ENCODE measurements around the gene LSM5.
"Not testable (repeated sequence)": the region's sequence is repeated elsewhere in the genome, so short reads cannot be mapped to it uniquely, and the experiment has no call there.

The LSM5 gene

GRCh38 chr7:32502728-32503127 is 12.5 kb upstream of the LSM5 start:
- DNase-seq, result no peak

- no peak for DNase-seq
Observed at GRCh38 chr7:32501522-32501921, 11.3 kb upstream of the LSM5 start.

GRCh38 chr7:32500922-32501341 is 10.8 kb upstream of the LSM5 start:
- no peak for DNase-seq

GRCh38 chr7:32500216-32500615 is 10.0 kb upstream of the LSM5 start:
- not testable (repeated sequence) for DNase-seq

GRCh38 chr7:32499755-32500154 is 9.6 kb upstream of the LSM5 start:
- not testable (repeated sequence) for DNase-seq

GRCh38 chr7:32496052-32496813 is 6.1 kb upstream of the LSM5 start:
- no peak for DNase-seq

GRCh38 chr7:32495298-32496051 is 5.3 kb upstream of the LSM5 start, which contains the start of gene AVL9:
Gene AVL9, plus strand, starts transcription at chr7:32495489. Its CDS starts 221 bp downstream, at chr7:32495710.
- peak; percentile 98 for DNase-seq

- no peak for DNase-seq
Observed at GRCh38 chr7:32494946-32495297, 4.7 kb upstream of the LSM5 start.

- no peak for DNase-seq
Observed at GRCh38 chr7:32489788-32490126, 423 bp downstream of the LSM5 start.

GRCh38 chr7:32481921-32482320 is 8.3 kb downstream of the LSM5 start:
- no peak for DNase-seq

GRCh38 chr7:32481176-32481575 is 9.0 kb downstream of the LSM5 start:
- no peak for DNase-seq

GRCh38 chr7:32479574-32480200 is 10.5 kb downstream of the LSM5 start:
- no peak for DNase-seq

GRCh38 chr7:32477649-32477980 is 12.6 kb downstream of the LSM5 start:
- DNase-seq, result no peak

- no peak for DNase-seq
Observed at GRCh38 chr7:32476816-32477648, 13.1 kb downstream of the LSM5 start.

GRCh38 chr7:32474008-32474407 is 16.2 kb downstream of the LSM5 start:
- DNase-seq, result no peak

- no peak for DNase-seq
Observed at GRCh38 chr7:32472015-32472414, 18.2 kb downstream of the LSM5 start.

GRCh38 chr7:32470871-32471270 is 19.3 kb downstream of the LSM5 start:
- no peak for DNase-seq

- not testable (repeated sequence) for DNase-seq
Observed at GRCh38 chr7:32470004-32470403, 20.2 kb downstream of the LSM5 start.

- DNase-seq, result not testable (repeated sequence)
Observed at GRCh38 chr7:32464641-32465416, 25.4 kb downstream of the LSM5 start.

- DNase-seq, result no peak
Observed at GRCh38 chr7:32462977-32463376, 27.2 kb downstream of the LSM5 start.

GRCh38 chr7:32462451-32462850 is 27.7 kb downstream of the LSM5 start:
- DNase-seq, result no peak

- DNase-seq, result no peak
Observed at GRCh38 chr7:32461484-32461883, 28.7 kb downstream of the LSM5 start.

All from activated gamma-delta T cell (primary cell).